Endometrium (tissue), 2 donors: ENCODE measurements around the gene RCBTB1.
"Not testable (repeated sequence)": the region's sequence is repeated elsewhere in the genome, so short reads cannot be mapped to it uniquely, and the experiment has no call there.

Experiments used
- FAIRE-seq: peaks from 2 replicates; lab custom pipeline; 2012; peaks lifted over from hg19 to GRCh38; lab: Jason Lieb, UNC
- donor health status: control.
- donor health status: control.

The RCBTB1 gene

DNA sequence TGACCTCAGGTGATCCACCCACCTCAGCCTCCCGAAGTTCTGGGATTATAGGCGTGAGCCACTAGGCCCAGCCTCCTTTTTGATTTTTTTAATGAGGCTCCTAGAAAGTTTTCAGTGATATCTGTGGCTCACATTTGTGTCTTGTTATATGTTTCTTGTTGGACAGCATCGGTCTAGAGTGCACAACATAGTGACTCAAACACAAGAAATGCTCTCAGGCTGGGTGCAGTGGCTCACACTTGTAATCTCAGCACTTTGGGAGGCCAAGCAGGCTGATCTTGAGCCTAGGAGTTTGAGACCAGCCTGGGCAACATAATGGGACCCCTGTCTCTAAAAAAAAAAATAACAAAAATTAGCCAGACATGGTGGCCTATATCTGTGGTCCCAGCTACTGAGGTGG is 81.4 kb downstream of the RCBTB1 start:
- no peak for FAIRE-seq

GRCh38 chr13:49502954-49503353 is 82.4 kb downstream of the RCBTB1 start:
- FAIRE-seq: no peak

- FAIRE-seq: no peak
Observed at GRCh38 chr13:49499889-49500660, 85.3 kb downstream of the RCBTB1 start.

DNA sequence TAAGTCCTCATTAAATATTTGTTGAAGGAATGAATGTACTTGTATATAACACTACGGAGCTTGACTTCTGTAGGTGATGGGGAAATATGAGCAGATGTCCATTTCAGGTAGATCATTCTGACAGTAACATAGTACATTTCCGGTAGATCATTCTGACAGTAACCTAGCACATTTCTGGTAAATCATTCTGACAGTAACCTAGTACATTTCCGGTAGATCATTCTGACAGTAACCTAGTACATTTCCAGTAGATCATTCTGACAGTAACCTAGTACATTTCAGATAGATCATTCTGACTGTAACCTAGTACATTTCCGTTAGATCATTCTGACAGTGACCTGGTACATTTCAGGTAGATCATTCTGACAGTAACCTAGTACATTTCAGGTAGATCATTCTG is 87.2 kb downstream of the RCBTB1 start:
- no peak for FAIRE-seq

DNA sequence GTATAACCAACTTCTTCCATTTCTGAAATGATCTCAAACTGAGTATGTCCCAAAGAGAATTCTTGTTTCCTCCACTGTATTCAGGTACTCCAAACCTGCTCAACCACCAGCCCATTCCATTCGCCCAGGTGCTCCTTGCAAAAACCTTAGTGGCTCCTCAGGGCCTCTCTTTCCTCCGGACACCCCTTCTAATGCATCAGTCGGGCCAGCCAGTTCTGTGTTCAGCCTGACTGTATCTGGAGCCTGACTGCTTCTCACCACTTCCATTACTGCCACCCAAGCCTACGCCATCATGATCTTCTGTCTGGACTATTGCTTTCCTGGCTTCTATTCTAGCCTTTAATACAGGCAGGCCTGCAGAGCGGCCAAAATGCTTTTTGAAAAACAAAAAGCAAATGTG is 88.1 kb downstream of the RCBTB1 start:
- no peak for FAIRE-seq

DNA sequence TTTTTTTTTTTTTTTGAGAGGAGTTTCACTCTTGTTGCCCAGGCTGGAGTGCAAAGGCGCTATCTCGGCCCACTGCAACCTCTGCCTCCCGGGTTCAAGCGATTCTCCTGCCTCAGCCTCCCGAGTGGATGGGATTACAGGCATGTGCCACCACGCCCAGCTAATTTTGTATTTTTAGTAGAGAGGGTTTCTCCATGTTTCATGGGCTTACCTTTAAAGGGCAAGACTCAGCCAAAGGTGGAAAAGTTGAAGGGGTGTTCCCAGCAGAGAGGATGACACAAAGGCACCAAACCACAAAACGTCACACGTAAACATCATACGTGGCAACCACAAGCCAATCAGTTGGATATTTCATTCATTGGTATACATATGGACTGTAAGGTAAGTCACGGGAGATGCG is 88.5 kb downstream of the RCBTB1 start:
- FAIRE-seq: not testable (repeated sequence)

- FAIRE-seq: no peak
Observed at GRCh38 chr13:49495783-49496762, 89.3 kb downstream of the RCBTB1 start, which contains the start of gene PHF11. Gene PHF11, plus strand, starts transcription at chr13:49495953. Its CDS starts 49 bp downstream, at chr13:49496002.

- FAIRE-seq: no peak
Observed at GRCh38 chr13:49494645-49495044, 90.7 kb downstream of the RCBTB1 start.

GRCh38 chr13:49488563-49488962 is 96.8 kb downstream of the RCBTB1 start:
- peak; percentile 12 for FAIRE-seq
